HG02678 (cell line): ENCODE measurements around the gene DHX9.

ENCODE experiments used
- ATAC-seq: cut with Tn5 transposase; IDR thresholded peaks from one replicate; pipeline ENCODE4 v1.9.1; 2021; ENCODE audit warnings: mild to moderate bottlenecking, moderate library complexity; ENCODE audit not compliant: unreplicated experiment

DHX9 gene

DNA sequence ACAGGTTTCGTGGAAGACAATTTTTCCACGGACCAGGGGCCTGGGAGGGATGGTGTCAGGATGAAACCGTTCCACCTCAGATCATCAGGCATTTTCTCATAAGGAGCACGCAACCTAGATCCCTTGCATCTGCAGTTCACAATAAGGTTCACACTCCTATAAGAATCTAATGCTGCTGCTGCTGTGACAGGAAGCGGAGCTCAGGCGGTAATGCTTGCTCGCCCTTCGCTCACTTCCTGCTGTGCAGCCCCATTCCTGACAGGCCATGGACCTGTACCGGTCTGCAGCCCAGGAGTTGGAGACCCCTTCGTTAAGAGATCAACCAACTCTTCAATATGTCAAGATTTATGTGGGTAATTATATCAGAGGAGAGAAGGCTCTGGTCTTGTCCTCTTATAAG is 3.3 kb upstream of the DHX9 start:
- no peak for ATAC-seq

DNA sequence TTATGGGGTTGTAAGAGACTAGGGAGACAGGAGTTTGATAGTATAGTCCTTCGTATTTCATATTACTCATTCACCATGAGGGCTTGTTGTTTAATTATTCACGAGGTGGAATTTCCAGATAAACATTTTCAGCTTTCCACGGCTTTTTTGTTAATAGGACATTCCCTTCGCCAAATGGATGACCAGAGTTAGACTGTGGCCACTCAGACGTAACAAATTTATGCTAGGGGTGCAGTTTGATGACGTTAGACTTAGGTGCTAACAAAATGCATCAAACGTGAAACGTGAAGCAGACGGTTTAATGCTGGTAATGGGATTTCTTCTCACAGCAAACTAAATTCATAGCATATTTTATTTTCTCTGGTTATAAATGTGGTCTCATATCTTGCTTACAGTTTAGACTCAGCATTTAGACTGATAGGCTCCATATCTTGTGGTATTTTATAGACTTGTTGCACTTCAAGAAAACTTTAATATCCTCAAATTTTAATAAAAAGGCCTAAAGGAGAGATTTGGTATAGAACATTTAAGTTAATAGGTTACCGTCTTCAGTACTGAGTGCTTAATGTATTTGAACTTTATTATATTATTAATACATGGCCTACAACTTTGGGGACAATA is 2.3 kb downstream of the DHX9 start:
- no peak for ATAC-seq

DNA sequence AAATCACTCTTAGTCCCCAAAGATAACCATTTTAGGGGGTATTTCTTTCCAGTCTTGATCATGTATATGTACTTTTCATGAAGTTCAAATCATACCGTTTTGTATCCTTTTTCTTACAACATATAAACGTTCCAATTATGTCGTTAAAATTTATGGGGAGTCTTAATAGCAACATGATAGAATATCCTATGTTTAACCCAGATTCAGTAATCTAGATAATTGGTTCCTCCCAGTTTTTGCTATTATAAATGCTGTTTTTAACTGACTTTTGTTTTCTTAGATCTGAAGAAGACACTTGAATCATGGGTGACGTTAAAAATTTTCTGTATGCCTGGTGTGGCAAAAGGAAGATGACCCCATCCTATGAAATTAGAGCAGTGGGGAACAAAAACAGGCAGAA is 3.1 kb downstream of the DHX9 start:
- no peak for ATAC-seq

DNA sequence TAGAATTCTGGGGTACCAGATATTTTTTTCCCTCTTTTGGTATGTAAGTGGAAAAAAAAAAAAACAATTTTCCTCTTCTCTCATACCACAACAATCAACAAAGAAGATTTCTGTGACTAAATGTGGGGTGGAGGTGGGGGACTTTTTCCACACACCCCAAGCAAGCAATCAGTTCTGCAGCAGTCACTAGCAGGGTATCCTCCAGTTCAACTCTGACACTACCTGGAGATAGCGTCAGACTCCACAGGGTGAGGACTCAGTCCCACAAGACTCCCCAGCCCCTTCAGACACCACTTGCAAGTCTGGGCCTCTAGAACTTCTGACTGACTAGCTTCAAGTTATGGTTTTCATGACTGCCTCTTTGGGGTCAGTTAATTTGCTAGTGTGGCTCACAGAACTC is 6.2 kb downstream of the DHX9 start:
- no peak for ATAC-seq

GRCh38 chr1:182845894-182846293 is 6.7 kb downstream of the DHX9 start:
- no peak for ATAC-seq

- ATAC-seq, result no peak
Measured at GRCh38 chr1:182847105-182847504, 8.0 kb downstream of the DHX9 start.

GRCh38 chr1:182848736-182849135 is 9.6 kb downstream of the DHX9 start:
- ATAC-seq, result no peak

- no peak for ATAC-seq
Measured at GRCh38 chr1:182850319-182850718, 11.2 kb downstream of the DHX9 start.

- no peak for ATAC-seq
Measured at GRCh38 chr1:182851825-182852224, 12.7 kb downstream of the DHX9 start.

GRCh38 chr1:182855911-182856310 is 16.8 kb downstream of the DHX9 start:
- ATAC-seq, result no peak

- ATAC-seq, result no peak
Measured at GRCh38 chr1:182857212-182857611, 18.1 kb downstream of the DHX9 start.

- no peak for ATAC-seq
Measured at GRCh38 chr1:182860658-182861057, 21.5 kb downstream of the DHX9 start.

DNA sequence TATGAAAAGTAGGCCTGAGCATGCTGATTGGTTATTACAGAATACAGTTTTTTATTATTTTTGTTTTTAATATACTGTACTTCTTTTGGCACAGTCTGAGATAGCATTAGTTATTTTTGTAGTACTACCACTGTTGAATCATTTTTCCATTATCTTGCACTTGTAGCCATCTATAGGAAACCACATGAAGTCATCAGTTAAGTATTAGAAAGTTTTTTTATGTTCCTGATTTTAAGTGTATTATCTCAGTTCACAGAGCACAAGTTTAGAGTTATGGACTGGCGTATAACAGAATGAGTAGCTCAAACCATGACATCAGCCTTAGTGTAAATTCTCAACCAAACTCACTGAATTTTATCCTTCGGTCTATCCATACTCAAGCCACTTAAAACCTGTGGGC is 22.8 kb downstream of the DHX9 start:
- ATAC-seq, result no peak

GRCh38 chr1:182862827-182863226 is 23.7 kb downstream of the DHX9 start:
- ATAC-seq, result no peak

DNA sequence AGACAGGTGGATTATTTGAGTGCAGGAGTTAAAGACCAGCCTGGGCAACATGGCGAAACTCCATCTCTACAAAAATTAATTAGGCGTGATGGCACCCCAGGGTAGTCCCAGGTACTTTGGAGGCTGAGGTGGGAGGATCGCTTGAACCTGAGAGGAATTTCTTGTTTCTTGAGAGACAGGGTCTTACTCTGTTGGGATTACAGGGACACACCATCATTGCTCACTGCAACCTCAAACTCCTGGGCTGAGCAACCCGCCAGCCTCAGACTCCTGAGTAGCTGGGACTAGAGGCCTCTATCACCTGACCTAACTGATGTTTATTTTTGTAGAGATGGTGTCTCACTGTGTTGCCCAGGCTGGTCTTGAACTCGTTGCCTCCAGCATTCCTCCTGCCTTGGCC is 24.8 kb downstream of the DHX9 start:
- ATAC-seq, result no peak

- no peak for ATAC-seq
Measured at GRCh38 chr1:182867861-182868260, 28.7 kb downstream of the DHX9 start.

DNA sequence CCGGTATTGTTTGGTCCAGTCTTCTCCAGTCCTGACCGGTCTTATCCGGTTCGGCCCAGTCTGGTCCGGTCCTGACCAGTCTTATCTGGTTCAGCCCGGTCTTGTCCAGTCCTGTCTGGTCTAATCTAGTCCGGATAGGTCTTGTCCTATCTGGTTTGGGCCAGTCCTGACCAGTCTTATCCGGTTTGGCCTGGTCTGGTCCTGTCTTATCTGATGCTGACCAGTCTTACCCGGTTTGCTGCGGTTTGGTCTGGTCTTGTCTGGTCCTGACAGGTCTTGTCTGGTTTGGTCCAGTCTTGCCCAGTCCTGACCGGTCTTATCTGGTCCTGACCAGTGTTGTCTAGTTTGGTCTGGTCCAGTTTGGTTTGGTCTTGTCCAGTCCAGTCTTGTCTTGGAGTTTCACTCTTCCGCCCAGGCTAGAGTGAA is 30.1 kb downstream of the DHX9 start:
- ATAC-seq, result no peak

DNA sequence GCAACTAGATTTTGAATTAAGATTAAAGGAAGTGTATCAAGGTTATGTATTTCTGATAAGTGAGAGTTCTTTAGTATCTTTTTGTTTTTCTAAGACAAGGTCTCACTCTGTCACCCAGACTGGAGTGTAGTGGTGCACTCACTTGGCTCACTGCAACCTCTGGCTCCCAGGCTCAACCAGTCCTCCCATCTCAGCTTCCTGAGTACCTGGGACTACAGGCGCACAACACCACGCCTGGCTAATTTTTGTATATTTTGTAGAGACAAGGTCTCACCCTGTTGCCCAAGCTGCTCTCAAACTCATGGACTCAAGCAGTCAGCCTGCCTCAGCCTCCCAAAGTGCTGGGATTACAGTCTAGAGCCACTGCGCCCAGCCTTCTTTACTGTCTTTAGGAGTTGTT is 33.7 kb downstream of the DHX9 start:
- ATAC-seq, result no peak

DNA sequence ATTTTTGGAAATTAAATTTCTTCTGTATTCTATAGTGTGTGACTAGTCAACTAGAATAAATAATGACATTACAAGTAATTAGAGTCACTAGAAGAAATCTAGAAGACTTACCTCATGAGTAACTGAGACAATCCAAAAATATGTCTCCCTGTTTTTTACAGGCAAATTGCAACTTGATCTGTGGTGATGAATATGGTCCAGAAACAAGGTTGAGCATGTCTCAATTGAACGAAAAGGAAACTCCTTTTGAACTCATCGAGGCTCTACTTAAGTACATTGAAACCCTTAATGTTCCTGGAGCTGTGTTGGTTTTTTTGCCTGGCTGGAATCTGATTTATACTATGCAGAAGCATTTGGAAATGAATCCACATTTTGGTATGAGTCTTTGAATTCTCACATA is 36.7 kb downstream of the DHX9 start:
- no peak for ATAC-seq

DNA sequence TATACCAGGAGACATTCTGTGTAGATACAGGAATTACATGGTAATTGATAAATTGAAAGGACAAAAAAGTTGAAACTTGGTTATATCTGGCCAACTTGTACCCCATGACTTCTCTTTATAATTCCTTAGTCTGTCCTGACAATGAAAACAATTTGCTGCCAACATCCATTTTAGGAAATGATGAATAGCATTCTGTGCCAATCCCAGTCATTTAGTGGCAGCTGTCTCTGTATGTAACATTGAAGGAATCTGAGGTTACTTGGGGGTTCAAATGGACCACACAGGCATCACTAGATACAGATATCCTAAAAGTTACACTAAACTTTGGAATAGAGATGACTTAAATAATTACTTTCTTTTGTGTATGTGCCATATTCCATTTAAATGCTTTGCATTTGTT is 38.2 kb downstream of the DHX9 start:
- ATAC-seq, result no peak

DNA sequence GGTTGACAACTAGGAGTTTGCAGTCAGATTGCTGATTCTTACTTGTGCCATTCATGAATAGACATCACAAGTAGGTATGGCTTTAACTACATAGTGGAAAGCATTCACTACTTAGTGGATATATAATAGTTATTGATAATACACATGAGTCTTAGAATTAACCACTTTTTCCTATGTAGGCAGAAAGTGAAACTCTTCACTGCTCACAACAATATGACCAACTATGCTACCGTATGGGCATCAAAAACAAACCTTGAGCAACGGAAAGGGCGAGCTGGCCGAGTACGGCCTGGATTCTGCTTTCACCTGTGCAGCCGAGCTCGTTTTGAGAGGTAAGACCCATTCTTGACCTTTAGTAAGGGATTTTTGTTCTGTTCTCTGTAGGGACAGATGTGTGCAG is 38.7 kb downstream of the DHX9 start:
- no peak for ATAC-seq

DNA sequence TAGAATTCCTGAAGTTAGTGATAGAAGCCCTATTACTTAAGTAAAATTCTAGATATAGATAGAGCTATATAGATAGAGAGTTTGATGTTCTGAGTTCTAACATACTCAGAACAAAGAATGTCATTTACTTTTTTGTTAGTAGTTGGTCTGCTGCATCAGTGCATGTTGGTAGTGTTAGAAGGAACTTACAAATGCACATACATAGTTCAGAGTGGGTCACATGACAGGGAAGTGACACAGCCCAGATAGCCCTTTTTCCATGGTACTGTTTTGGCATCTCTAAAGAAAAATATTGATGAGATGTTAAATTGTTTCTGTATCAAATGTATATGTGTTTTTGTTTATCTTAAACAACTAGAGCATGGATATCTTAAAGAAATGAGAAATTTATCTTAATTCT is 45.7 kb downstream of the DHX9 start:
- no peak for ATAC-seq

DNA sequence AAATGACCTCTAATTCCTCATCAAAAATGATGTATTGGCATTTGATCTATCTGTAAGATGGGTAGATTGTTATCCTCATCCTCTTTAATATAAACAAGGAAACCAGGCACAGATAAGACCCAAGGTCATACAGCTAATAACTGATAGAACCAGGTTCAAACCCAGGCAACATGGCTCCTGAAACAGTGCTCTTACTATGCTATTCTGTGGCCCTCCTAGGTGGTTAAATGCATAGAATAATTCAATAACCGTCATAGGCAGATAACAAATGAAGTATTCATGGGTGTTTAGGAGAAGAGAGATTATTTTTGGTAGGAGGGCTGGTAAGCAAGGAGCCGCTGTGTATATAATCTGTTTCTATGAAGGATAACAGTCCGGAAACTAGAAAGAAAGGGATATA is 46.4 kb downstream of the DHX9 start:
- no peak for ATAC-seq

- ATAC-seq, result no peak
Measured at GRCh38 chr1:182886985-182887384, 47.8 kb downstream of the DHX9 start.
